Tibial artery (tissue), 4 donors: Measurements from ENCODE around the gene NFIB.
A peak's percentile ranks its signal among the peaks of the same experiment; 100 is the strongest.

Experiments
- DNase-seq, 2 donors: peaks; one replicate each; pipeline ENCODE4 v3.0.0-alpha.2; 2019
- H3K27ac ChIP-seq, 2 donors: fragments of 200-600 bp; sonication (generic) in 1 of 2; 1 replicate in 1 of 2; 2 replicates in 1 of 2; pipeline ENCODE4 v1.5.1; 2018 to 2019; ENCODE audit warnings: mild to moderate bottlenecking in 1 of 2
- H3K27me3 ChIP-seq, 2 donors: fragments of 200-600 bp; sonication (generic) in 1 of 2; one replicate each; pipeline versions ENCODE4 v1.5.1 to v1.6.0; 2016 to 2019
- H3K36me3 ChIP-seq, 3 donors: fragments of 200-600 bp; sonication (generic) in 2 of 3; one replicate each; pipeline ENCODE4 v1.5.1; 2016 to 2019; ENCODE audit warnings: mild to moderate bottlenecking in 2 of 3
- H3K4me1 ChIP-seq, 4 donors: fragments of 200-600 bp; sonication (generic) in 2 of 4; 1 replicate in 3 of 4; 2 replicates in 1 of 4; pipeline ENCODE4 v1.5.1; 2016 to 2019
- H3K4me3 ChIP-seq, 2 donors: fragments of 200-600 bp; sonication (generic) in 1 of 2; 1 replicate in 1 of 2; 2 replicates in 1 of 2; pipeline ENCODE4 v1.5.1; 2018 to 2019; ENCODE audit warnings: mild to moderate bottlenecking in 2 of 2
- H3K9me3 ChIP-seq, 3 donors: fragments of 200-600 bp; sonication (generic) in 1 of 3; one replicate each; pipeline ENCODE4 v1.5.1; 2016 to 2019
- CTCF ChIP-seq, 2 experiments: fragments of 200-600 bp in 1 of 2; fragments of 450-650 bp in 1 of 2; IDR thresholded peaks; one replicate each; pipeline ENCODE4 v1.5.1; 2017 to 2019; ENCODE audit warnings: antibody characterized with exemption in 2 of 2, mild to moderate bottlenecking in 1 of 2, moderate library complexity in 1 of 2
- intact Hi-C: fragments of 100-400 bp; cut with DNase I; formaldehyde crosslinking; loops from one replicate; pipeline ENCODE4 v1.15.0; 2023; ENCODE audit warnings: low total_unique reads

NFIB gene

GRCh38 chr9:14281136-14281795 is 32.7 kb downstream of the NFIB start:
- no peak for DNase-seq
- Histone ChIP-seq H3K36me3 (no peaks in the 10 kb centered on the region), H3K4me1 (peaks cover 0 to 91% (median 29%) of the 10 kb centered on the region in 4 donors), H3K27ac (no peak overlapping the region), H3K9me3 (no peaks in the 10 kb centered on the region), H3K27me3 (no peaks in the 10 kb centered on the region), H3K4me3 (no peak overlapping the region)
- no peak for TF ChIP-seq CTCF (IDR thresholded peaks at IDR 0.05)
- intact Hi-C loops: no loop called here

GRCh38 chr9:14279671-14280070 is 34.3 kb downstream of the NFIB start:
- Histone ChIP-seq H3K27me3 (no peaks in the 10 kb centered on the region), H3K4me3 (no peak overlapping the region), H3K27ac (no peak overlapping the region), H3K4me1 (peaks cover 0 to 91% (median 27%) of the 10 kb centered on the region in 4 donors), H3K9me3 (no peaks in the 10 kb centered on the region), H3K36me3 (no peaks in the 10 kb centered on the region)
- TF ChIP-seq CTCF (IDR thresholded peaks at IDR 0.05): no peak
- intact Hi-C loops: no loop called here
- no peak for DNase-seq

- intact Hi-C loops: no loop called here
- Histone ChIP-seq H3K36me3 (no peaks in the 10 kb centered on the region), H3K4me1 (peaks cover 0 to 93% (median 35%) of the 10 kb centered on the region in 4 donors), H3K27me3 (no peaks in the 10 kb centered on the region), H3K9me3 (no peaks in the 10 kb centered on the region), H3K4me3 (no peak overlapping the region), H3K27ac (no peak overlapping the region)
- no peak for DNase-seq
- TF ChIP-seq CTCF (IDR thresholded peaks at IDR 0.05): no peak
These were observed 35.6 kb downstream of the NFIB start for GRCh38 chr9:14278291-14278721.

GRCh38 chr9:14277761-14278160 is 36.2 kb downstream of the NFIB start:
- DNase-seq: no peak
- intact Hi-C loops: no loop called here
- peaks cover 0 to 93% (median 39%) of the 10 kb centered on the region in 4 donors for H3K4me1 ChIP-seq

GRCh38 chr9:14277244-14277643 is 36.7 kb downstream of the NFIB start:
- Histone ChIP-seq H3K27me3 (no peaks in the 10 kb centered on the region), H3K36me3 (no peaks in the 10 kb centered on the region), H3K4me1 (peaks cover 0 to 93% (median 41%) of the 10 kb centered on the region in 4 donors), H3K4me3 (no peak overlapping the region), H3K9me3 (no peaks in the 10 kb centered on the region), H3K27ac (peak overlapping the region in 1 of 2 donors; percentile 11)
- no peak for TF ChIP-seq CTCF (IDR thresholded peaks at IDR 0.05)
- no peak for DNase-seq
- intact Hi-C loops: no loop called here

More at GRCh38 chr9:14277761-14278160, 36.2 kb downstream of the NFIB start:
- Histone ChIP-seq H3K36me3 (no peaks in the 10 kb centered on the region), H3K9me3 (no peaks in the 10 kb centered on the region), H3K4me3 (no peak overlapping the region), H3K27me3 (no peaks in the 10 kb centered on the region), H3K27ac (peak overlapping the region in 1 of 2 donors; percentile 11)
- no peak for TF ChIP-seq CTCF (IDR thresholded peaks at IDR 0.05)
